Activated naive CD8-positive, alpha-beta T cell treated with anti-CD3 and anti-CD28 coated beads, Interleukin-2, amount 10 ng/mL, durations not matched to agents 7 days and 5 days (primary cell): ENCODE data around the gene MAB21L2. TPM values are rescaled to one million over a fixed set of nuclear protein-coding genes. Genes with fewer than 3 reads are reported as not detected.
"Not testable (repeated sequence)": the region's sequence is repeated elsewhere in the genome, so short reads cannot be mapped to it uniquely, and the experiment has no call there.

Experiments
- ATAC-seq: fragments of 150-1000 bp; cut with Tn5 transposase; one replicate; pipeline ENCODE4 v1.10.0; 2021; ENCODE audit warnings: low read depth, moderate library complexity
- POLR2A ChIA-PET: fragments of 350-600 bp; sonication (Branson Sonifier 250); formaldehyde crosslinking; loops from one replicate; lab custom pipeline; 2021; ENCODE audit warnings: antibody characterized with exemption; lab: Charles Lee
- DNase-seq: peaks from one replicate; pipeline ENCODE4 v3.0.0; 2021
- H3K27ac Mint-ChIP-seq: one replicate; pipeline ENCODE4 v1.8.0; 2022; ENCODE audit warnings: mild to moderate bottlenecking, mixed read lengths
- H3K27me3 Mint-ChIP-seq: one replicate; pipeline ENCODE4 v1.8.0; 2022; ENCODE audit warnings: mild to moderate bottlenecking, moderate library complexity, mixed read lengths
- H3K36me3 Mint-ChIP-seq: one replicate; pipeline ENCODE4 v1.8.0; 2021; ENCODE audit warnings: mild to moderate bottlenecking, mixed read lengths
- H3K4me1 Mint-ChIP-seq: one replicate; pipeline ENCODE4 v1.8.0; 2021; ENCODE audit warnings: mixed read lengths
- H3K4me3 Mint-ChIP-seq: one replicate; pipeline ENCODE4 v1.8.0; 2022; ENCODE audit warnings: mild to moderate bottlenecking, moderate library complexity, mixed read lengths
- H3K9me3 Mint-ChIP-seq: one replicate; pipeline ENCODE4 v1.8.0; 2021; ENCODE audit warnings: mixed read lengths
- total RNA-seq, 2 experiments: library from RNA; stranded (reverse); gene quantifications; one replicate each; pipeline ENCODE4 v1.2.3, GENCODE V29; 2021

MAB21L2 gene
- not detected for total RNA-seq

DNA sequence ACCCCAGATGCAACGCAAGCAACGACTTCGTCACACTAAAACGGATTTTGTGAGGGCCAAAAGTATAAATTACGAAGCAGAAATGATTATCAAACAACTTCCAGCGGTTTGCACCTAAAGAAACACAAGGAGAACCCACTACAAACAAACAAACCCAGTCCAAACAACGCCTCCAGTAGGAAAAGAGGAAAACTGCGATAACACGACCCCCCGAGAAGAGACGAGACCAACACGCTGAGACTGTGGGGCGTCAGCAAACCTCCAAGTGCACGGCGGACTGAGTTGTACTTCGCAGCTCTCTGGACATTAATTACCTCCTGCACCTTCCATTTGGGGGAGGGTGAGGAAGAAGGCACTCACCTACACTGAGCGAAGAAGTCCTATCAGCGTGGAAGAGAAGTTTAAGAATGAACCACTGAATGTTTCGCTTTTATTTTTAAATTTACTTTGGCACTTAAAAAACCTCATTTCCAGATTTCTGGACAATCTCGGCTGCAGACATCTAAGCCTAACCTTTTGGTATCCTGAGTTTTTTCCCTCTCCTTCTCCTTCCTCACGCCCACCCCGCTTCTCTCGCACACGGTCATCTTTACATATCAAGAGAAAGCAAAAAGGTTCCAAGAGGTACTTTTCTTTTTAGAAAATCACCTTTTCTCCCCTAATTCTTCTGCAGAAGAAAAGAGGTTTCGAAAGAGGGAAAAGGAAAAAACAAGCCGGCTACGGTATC lies at the start of gene MAB21L2:
MAB21L2 (plus strand) TSS at position 6 of the 727 bp plus-strand sequence. CDS start 879 bp downstream, outside the sequence.
- no peak within 1 kb of the TSS for H3K4me3 Mint-ChIP-seq
- H3K36me3 Mint-ChIP-seq: peaks cover 38% of the 10 kb centered on the region
- POLR2A ChIA-PET: no interaction called here
- H3K9me3 Mint-ChIP-seq: no peaks in the 10 kb centered on the region
- ATAC-seq: no peak
- DNase-seq: no peak
- H3K4me1 Mint-ChIP-seq: no peaks in the 10 kb centered on the region
- H3K27ac Mint-ChIP-seq: no peak within 1 kb of the TSS
- H3K27me3 Mint-ChIP-seq: no peaks in the 10 kb centered on the region

DNA sequence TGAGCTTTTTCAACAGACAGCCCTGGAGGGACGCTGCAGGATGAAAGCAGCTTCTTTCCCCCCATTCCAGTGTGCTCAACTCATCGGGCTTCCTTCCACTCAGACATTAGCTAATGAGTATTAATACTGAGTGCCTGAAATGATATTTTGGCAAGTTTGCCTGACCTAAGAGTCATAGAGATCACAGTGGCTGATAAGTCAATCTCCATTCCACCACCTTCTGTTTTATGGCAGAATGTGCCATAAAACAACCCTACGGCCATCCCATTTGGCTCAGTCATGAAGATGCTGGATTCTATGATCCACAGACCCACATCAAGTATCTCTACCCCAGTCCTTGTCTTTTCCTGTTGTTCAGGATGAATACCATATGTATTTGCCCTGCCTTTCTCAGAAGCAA lies 48.3 kb upstream of the MAB21L2 start:
- Mint-ChIP-seq H3K4me1 (no peaks in the 10 kb centered on the region), H3K27me3 (no peaks in the 10 kb centered on the region), H3K27ac (no peak overlapping the region), H3K4me3 (no peak overlapping the region), H3K9me3 (peaks cover 3% of the 10 kb centered on the region), H3K36me3 (peaks cover 3% of the 10 kb centered on the region)
- DNase-seq (no peak), ATAC-seq (no peak)
- POLR2A ChIA-PET: no interaction called here

DNA sequence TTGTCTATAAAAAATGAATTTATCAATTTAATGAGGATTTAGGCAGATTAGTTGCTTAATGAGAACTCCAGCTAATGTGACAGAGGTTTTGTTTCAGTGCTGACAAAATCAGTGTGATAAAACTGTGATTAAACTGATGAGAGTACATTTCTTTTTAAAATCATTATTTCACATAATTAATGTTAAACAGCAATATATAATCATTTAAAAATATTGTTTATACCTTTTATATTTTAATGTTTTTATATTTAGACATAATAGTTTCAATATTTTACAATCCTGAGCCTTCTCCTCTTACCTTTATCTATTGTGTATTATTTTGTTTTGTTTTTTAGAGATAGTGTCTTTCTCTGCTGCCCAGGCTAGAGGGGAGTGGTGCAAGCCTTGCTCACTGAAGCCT lies 47.1 kb upstream of the MAB21L2 start:
- no peak overlapping the region for H3K27ac Mint-ChIP-seq
- H3K36me3 Mint-ChIP-seq: peaks cover 5% of the 10 kb centered on the region
- no peaks in the 10 kb centered on the region for H3K4me1 Mint-ChIP-seq
- DNase-seq: no peak
- ATAC-seq: no peak
- H3K27me3 Mint-ChIP-seq: no peaks in the 10 kb centered on the region
- H3K4me3 Mint-ChIP-seq: no peak overlapping the region
- POLR2A ChIA-PET: no interaction called here
- peaks cover 3% of the 10 kb centered on the region for H3K9me3 Mint-ChIP-seq

DNA sequence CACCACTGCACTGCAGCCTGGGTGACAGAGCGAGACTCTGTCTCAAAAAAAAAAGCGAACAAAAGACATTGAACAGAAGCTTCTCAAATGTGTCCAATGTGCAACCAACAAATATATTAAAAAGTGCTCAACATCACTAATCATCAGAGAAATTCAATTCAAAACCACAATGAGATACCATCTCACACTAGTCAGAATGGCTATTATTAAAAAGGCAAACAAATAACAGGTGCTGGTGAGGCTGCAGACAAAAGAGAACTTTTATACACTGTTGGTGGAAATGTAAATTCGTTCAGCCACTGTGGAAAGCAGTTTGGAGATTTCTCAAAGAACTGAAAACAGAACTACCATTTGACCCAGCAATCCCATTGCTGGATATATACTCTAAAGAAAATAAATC lies 44.0 kb upstream of the MAB21L2 start:
- H3K4me3 Mint-ChIP-seq, ATAC-seq, POLR2A ChIA-PET, H3K27ac Mint-ChIP-seq, H3K9me3 Mint-ChIP-seq, DNase-seq, H3K27me3 Mint-ChIP-seq, H3K36me3 Mint-ChIP-seq, H3K4me1 Mint-ChIP-seq: not testable (repeated sequence)

DNA sequence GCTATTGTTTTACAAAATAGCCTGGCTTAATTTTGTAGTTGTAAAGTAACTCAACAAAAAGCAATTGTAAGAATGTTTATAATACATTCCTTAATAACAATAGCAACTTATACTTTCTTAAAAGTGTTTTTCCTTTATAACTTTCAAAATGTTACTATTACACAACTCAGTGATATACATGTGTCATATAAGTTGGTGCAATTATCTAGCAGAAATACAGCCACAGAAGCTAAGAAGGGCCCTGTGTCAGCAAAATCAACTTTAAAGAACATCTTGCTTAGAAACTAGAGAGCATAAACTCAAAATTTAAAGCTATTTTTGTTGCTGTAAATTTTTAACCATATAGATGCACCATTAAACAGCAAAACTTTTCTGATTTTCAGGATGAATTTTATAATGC lies 41.4 kb upstream of the MAB21L2 start:
- Mint-ChIP-seq H3K4me3 (no peak overlapping the region), H3K36me3 (peaks cover 4% of the 10 kb centered on the region), H3K4me1 (no peaks in the 10 kb centered on the region), H3K27ac (no peak overlapping the region), H3K27me3 (no peaks in the 10 kb centered on the region), H3K9me3 (no peaks in the 10 kb centered on the region)
- DNase-seq: no peak
- POLR2A ChIA-PET: no interaction called here
- ATAC-seq: no peak

DNA sequence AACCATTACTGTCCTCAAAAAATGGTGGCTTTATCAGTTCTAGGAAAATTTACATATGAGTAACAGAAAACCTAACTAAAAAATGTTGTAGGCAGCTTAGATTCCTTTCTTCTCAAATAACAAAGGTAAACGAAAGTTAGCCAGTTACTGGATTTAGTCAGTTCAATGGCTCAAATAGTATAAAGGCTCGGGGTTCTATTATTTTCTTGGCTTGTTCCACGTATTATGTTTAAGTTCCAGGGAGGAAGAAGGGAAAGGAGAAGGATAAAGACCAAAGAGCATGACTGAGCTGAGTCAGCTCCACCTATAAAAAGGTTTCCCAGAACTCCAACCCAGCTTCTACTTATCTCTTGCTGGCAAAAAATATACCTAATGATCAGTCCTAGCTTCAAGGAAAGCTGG lies 41.0 kb upstream of the MAB21L2 start:
- POLR2A ChIA-PET: no interaction called here
- Mint-ChIP-seq H3K27ac (no peak overlapping the region), H3K9me3 (no peaks in the 10 kb centered on the region), H3K4me1 (no peaks in the 10 kb centered on the region), H3K27me3 (no peaks in the 10 kb centered on the region), H3K4me3 (no peak overlapping the region), H3K36me3 (peaks cover 4% of the 10 kb centered on the region)
- DNase-seq (no peak), ATAC-seq (no peak)

DNA sequence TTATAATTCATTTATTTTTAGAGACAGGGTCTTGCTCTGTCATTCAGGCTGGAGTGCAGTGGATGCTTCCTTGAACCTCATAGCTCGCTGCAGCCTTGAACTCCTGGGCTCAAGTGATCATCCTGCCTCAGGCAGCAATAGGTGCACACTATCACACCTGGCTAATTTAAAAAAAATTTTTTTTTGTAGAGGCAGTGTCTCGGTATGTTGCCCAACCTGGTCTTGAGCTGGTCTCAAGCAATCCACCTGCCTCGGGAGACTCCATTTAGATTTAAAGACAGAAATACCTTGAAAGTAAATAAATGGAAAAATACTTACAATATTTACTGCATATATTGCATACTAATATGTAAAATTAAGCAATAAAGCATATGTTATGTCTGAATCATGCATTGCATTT lies 40.3 kb upstream of the MAB21L2 start:
- H3K27me3 Mint-ChIP-seq: no peaks in the 10 kb centered on the region
- POLR2A ChIA-PET: no interaction called here
- peaks cover 4% of the 10 kb centered on the region for H3K36me3 Mint-ChIP-seq
- DNase-seq (no peak), ATAC-seq (no peak)
- no peaks in the 10 kb centered on the region for H3K4me1 Mint-ChIP-seq
- H3K4me3 Mint-ChIP-seq: no peak overlapping the region
- H3K27ac Mint-ChIP-seq: no peak overlapping the region
- no peaks in the 10 kb centered on the region for H3K9me3 Mint-ChIP-seq

DNA sequence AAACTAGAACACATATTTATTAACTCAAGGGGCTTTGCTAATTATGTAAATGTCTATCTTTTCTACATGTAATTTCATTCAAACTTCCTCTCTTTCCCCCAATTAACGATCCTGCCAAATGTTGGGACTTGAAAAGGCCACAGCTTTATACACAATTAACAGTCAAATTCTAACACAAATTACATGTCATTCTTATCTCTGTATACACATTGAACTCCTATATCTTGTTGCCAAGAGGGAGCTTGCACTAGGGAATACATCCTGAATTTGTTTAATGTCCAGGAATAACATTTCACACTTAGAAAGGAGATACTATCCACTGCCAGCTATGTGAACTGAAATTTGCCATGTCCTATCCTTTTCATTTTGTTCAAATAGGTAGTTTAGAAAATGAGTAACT lies 38.9 kb upstream of the MAB21L2 start:
- H3K27me3 Mint-ChIP-seq: no peaks in the 10 kb centered on the region
- H3K4me3 Mint-ChIP-seq: no peak overlapping the region
- peaks cover 4% of the 10 kb centered on the region for H3K36me3 Mint-ChIP-seq
- POLR2A ChIA-PET: no interaction called here
- no peak overlapping the region for H3K27ac Mint-ChIP-seq
- no peaks in the 10 kb centered on the region for H3K4me1 Mint-ChIP-seq
- no peaks in the 10 kb centered on the region for H3K9me3 Mint-ChIP-seq
- ATAC-seq (no peak), DNase-seq (no peak)

DNA sequence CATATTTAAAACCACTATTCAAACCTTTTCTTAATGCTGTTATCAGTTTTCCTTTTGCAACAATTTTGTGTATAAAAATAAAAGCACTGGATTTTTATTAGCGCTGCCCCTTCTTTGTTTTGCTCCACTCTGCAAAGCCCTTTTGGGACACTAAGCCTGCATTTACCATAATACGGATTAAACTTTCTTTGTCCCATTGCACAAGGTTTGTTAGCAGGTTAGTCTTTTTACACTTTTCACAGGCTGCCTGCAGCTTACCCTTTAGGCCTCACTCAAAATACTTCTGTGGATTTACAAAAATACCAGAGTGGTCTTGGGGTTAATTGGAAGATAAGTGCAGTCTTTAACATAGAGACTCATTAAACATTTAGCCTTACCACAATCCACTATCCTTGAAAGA lies 35.7 kb upstream of the MAB21L2 start:
- Mint-ChIP-seq H3K36me3 (peaks cover 2% of the 10 kb centered on the region), H3K9me3 (no peaks in the 10 kb centered on the region), H3K4me1 (no peaks in the 10 kb centered on the region), H3K27ac (no peak overlapping the region), H3K27me3 (no peaks in the 10 kb centered on the region), H3K4me3 (no peak overlapping the region)
- DNase-seq: no peak
- POLR2A ChIA-PET: no interaction called here
- no peak for ATAC-seq

DNA sequence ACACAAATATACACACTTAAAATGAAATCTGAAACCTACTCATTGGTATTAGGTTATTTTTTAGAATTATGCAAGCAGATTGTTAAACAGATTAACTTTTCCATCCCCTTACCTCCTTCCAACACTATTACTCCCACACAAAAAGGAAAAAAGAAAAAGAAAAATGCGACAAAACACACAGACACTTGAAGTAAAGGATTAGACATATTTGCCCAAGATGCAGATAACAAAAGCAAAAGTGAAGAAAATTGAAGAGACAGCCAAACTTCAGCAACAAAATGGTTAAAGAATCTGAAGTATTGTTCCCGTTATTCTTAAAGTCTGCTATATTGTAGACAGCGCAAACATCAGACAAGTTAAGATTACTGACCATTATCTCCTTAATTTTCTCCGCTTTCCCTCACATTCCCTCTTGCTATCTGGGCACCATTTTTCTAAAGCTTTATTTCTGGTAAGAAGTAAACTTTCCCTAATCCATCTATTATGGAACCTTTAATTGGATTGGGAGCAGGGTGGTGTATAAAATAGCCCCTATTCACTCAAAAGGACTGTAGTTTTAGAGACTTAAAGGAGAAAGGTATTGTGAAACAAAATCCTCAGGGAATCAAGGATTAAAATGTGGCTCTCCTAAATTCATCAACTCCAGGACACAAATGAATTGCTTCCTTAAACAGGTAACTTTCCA lies 34.7 kb upstream of the MAB21L2 start:
- POLR2A ChIA-PET: no interaction called here
- ATAC-seq: no peak
- peaks cover 2% of the 10 kb centered on the region for H3K36me3 Mint-ChIP-seq
- H3K9me3 Mint-ChIP-seq: no peaks in the 10 kb centered on the region
- H3K27me3 Mint-ChIP-seq: no peaks in the 10 kb centered on the region
- H3K4me1 Mint-ChIP-seq: no peaks in the 10 kb centered on the region
- DNase-seq: no peak
- H3K4me3 Mint-ChIP-seq: no peak overlapping the region
- H3K27ac Mint-ChIP-seq: no peak overlapping the region

DNA sequence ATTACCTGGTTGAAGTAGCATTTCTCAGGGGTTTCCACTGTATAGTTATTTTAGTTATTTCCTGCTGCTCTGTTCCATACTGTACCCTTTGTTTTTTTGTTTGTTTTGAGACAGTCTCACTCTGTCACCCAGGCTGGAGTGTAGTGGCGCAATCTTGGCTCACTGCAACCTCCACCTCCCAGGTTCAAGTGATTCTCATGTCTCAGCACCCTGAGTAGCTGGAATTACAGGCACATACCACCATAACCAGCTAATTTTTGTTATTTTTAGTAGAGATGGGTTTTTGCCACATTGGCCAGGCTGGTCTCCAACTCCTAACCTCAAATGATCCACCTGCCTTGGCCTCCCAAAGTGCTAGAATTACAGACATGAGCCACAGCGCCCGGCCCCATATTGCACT lies 24.1 kb upstream of the MAB21L2 start:
- peaks cover 12% of the 10 kb centered on the region for H3K36me3 Mint-ChIP-seq
- H3K27me3 Mint-ChIP-seq, H3K9me3 Mint-ChIP-seq, ATAC-seq, H3K4me1 Mint-ChIP-seq, DNase-seq, H3K4me3 Mint-ChIP-seq, H3K27ac Mint-ChIP-seq, POLR2A ChIA-PET: not testable (repeated sequence)

DNA sequence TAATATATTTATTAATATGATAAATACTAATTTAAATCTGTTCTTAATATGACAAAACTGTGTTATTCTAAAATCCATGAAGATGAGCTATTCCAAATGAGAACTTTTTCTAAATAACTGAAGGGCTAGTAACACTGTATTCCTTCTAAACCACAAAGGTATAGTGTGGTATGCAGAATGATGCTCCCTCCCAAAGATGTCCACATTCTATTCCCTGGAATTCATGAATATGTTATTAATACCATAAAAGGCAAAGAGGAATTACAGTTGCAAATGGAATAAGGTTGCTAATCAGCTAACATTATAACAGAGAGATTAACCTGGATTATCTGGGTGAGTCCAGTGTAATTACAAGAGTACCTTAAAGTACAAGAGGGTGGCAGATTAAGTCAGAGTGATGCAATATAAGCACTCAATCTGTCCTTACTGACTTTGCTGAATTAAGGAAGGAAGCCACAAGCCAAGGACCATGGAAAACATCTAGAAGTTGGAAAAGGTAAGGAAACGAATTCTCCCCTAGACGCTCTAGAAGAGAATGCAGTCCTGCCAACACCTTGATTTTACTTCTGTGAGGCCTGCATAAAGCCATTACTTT lies 20.7 kb upstream of the MAB21L2 start:
- Mint-ChIP-seq H3K9me3 (peaks cover 5% of the 10 kb centered on the region), H3K4me1 (no peaks in the 10 kb centered on the region), H3K27me3 (no peaks in the 10 kb centered on the region), H3K4me3 (no peak overlapping the region), H3K27ac (no peak overlapping the region), H3K36me3 (peaks cover 7% of the 10 kb centered on the region)
- POLR2A ChIA-PET: no interaction called here
- no peak for DNase-seq
- no peak for ATAC-seq

DNA sequence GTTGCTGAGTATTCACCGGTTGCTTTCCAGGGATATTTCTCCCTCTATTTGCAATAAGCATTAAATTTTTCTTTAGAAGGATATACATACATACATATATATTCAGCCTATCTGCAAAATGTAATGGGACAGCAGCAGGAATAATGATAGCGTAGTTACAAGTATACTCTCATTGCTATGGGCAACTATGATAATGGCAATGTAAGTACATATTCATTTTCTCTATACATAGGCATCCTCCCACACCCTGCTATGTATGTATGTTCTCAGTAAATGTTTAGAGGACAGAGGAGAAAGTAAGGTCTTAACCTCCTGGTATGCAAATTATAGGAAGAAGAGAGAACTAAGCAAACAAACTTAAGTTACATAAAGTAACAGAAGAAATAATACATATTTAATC lies 19.7 kb upstream of the MAB21L2 start:
- POLR2A ChIA-PET: no interaction called here
- DNase-seq (no peak), ATAC-seq (no peak)
- no peak overlapping the region for H3K4me3 Mint-ChIP-seq
- H3K4me1 Mint-ChIP-seq: no peaks in the 10 kb centered on the region
- peaks cover 7% of the 10 kb centered on the region for H3K36me3 Mint-ChIP-seq
- no peak overlapping the region for H3K27ac Mint-ChIP-seq
- no peaks in the 10 kb centered on the region for H3K27me3 Mint-ChIP-seq
- peaks cover 5% of the 10 kb centered on the region for H3K9me3 Mint-ChIP-seq

DNA sequence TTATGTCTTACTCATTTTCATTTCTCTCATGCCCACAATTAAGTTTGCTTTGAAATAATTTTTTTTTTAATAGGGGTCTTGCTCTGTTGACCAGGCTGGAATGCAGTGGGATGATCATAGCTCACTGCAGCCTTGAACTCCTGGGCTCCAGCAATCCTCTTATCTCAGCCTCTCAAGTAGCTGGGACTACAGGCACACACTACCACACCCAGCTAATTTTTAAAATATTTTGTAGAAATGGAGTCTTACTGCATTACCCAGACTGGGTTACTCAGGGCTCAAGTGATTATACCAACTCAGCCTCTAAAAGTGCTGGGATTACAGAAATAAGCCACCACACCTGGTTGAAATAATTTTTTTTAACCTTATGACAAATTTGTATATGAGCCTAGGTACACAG lies 19.2 kb upstream of the MAB21L2 start:
- Mint-ChIP-seq H3K36me3 (peaks cover 8% of the 10 kb centered on the region), H3K27me3 (no peaks in the 10 kb centered on the region), H3K27ac (no peak overlapping the region), H3K4me1 (no peaks in the 10 kb centered on the region), H3K4me3 (no peak overlapping the region), H3K9me3 (peaks cover 5% of the 10 kb centered on the region)
- POLR2A ChIA-PET: no interaction called here
- ATAC-seq (no peak), DNase-seq (no peak)
